ENCODE data around the gene C1orf53. TPM values are rescaled to one million over a fixed set of nuclear protein-coding genes. Genes with fewer than 3 reads are reported as not detected.

C1orf53 gene
- total RNA-seq, 6 donors from 2014 or later: 2.5 to 9.9 (median 7.2) TPM; not detected in 2

DNA sequence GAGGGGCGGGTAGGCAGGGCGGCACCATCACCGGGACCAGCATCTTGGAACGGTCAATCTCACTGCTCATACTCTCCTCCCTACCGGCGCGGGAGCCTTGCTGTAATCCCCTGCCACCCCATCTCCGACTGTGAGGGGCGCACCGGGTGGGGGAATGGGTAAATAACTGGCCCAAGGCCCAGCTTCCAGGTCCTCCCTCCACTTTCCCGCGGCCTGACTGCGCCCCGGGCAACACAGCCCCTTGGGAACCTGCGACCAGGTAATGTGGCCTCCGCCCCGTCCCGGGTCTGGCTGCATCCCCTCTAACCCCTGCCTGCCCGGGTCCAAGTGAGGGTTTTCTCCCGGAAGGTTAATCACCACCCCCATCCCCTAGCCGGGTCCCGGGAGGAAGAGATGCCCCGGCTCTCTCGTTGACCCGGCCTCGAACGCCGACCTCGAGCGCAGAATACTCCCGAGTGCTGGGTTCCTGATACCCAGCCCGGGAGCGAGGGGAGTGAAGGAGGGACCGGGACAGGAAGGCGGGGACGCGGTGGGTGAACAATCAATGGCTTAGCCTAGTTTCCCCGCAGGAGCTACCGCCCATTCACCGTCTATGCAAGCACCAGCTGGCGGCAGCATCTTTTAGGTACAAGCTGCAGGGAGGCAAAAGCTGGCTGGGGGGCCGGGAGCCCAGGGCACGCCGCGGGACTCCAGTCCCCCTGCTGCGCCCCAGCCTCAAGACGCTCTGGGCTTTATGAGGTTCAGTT, 8.9 kb downstream of the C1orf53 start:
- peak in 1 of 2 donors; percentile 71 for DNase-seq
- no peaks in the 10 kb centered on the region for H3K9me3 ChIP-seq
- peak overlapping the region in 3 of 4 donors; percentile 17 to 27 (median 24) for H3K4me3 ChIP-seq
- H3K27ac ChIP-seq: no peak overlapping the region
- H3K4me1 ChIP-seq: peaks cover 38 to 59% (median 43%) of the 10 kb centered on the region in 4 donors
- no peak for TF ChIP-seq POLR2AphosphoS5 (IDR thresholded peaks at IDR 0.05)
- TF ChIP-seq, protein P1, sequence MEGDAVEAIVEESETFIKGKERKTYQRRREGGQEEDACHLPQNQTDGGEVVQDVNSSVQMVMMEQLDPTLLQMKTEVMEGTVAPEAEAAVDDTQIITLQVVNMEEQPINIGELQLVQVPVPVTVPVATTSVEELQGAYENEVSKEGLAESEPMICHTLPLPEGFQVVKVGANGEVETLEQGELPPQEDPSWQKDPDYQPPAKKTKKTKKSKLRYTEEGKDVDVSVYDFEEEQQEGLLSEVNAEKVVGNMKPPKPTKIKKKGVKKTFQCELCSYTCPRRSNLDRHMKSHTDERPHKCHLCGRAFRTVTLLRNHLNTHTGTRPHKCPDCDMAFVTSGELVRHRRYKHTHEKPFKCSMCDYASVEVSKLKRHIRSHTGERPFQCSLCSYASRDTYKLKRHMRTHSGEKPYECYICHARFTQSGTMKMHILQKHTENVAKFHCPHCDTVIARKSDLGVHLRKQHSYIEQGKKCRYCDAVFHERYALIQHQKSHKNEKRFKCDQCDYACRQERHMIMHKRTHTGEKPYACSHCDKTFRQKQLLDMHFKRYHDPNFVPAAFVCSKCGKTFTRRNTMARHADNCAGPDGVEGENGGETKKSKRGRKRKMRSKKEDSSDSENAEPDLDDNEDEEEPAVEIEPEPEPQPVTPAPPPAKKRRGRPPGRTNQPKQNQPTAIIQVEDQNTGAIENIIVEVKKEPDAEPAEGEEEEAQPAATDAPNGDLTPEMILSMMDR (IDR thresholded peaks at IDR 0.05): no peak
- no peaks in the 10 kb centered on the region for H3K36me3 ChIP-seq
- 3% methylated on average over 17 to 32 of the region's 47 CpGs for WGBS, 2 donors
- peaks cover 2 to 65% (median 53%) of the 10 kb centered on the region in 4 donors for H3K27me3 ChIP-seq
- peak in 1 of 2 donors; percentile 16 for ATAC-seq (ENCODE audit: low FRiP score in 2 of 2)

DNA sequence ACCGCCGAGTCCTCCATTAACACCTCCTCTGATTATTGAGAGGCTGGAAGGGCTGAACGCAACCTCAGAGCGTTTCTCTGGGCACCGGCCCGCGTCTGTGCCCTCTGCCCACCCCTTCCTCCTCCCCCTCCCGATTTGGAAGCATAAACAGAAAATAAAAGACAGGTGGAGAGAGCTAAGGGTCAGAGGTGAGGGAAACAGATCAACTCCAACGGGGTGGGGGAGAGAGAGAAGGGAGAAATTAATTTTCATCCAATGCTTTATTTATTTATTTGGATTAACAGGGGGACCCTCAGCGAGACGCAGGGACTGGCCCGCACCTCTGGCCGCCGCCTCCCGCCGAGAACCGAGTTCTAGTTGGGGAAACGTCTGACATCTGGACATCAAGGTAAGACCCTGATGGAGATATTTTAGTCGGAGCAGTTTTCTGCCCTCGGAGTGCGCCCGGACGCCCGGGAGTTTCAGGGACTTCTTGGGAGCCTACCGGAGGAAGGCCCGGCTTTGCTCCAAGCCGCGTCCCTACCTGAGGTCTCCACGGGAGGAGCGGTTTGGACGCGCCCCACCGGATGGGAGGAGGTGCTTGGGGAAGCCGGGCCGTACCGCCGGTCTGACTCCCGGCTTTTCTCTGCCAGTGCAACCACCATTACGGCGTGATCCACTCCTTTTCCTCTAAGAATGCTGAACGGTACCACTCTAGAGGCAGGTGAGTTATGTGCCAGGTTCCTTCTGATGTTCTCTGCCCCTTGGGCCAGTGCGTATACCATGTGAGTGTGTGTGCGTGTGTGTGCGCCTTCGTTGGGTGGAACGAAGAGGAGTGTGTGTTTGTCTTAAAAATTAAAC, 9.6 kb downstream of the C1orf53 start:
- Histone ChIP-seq H3K27me3 (peaks cover 2 to 73% (median 61%) of the 10 kb centered on the region in 4 donors), H3K4me1 (peaks cover 44 to 67% (median 49%) of the 10 kb centered on the region in 4 donors), H3K27ac (no peak overlapping the region), H3K4me3 (peak overlapping the region in 3 of 4 donors; percentile 17 to 27 (median 24)), H3K9me3 (no peaks in the 10 kb centered on the region), H3K36me3 (no peaks in the 10 kb centered on the region)
- DNase-seq (peak in 1 of 2 donors; percentile 79), ATAC-seq (ENCODE audit: low FRiP score in 2 of 2) (peak in 1 of 2 donors; percentile 28)
- WGBS, 2 donors: 2 to 3% methylated on average over 33 to 45 of the region's 46 CpGs
- TF ChIP-seq POLR2A (IDR thresholded peaks at IDR 0.05) (no peak), EP300 (IDR thresholded peaks at IDR 0.05) (no peak), POLR2AphosphoS5 (IDR thresholded peaks at IDR 0.05) (no peak)
- TF ChIP-seq, protein P1 (IDR thresholded peaks at IDR 0.05): no peak

DNA sequence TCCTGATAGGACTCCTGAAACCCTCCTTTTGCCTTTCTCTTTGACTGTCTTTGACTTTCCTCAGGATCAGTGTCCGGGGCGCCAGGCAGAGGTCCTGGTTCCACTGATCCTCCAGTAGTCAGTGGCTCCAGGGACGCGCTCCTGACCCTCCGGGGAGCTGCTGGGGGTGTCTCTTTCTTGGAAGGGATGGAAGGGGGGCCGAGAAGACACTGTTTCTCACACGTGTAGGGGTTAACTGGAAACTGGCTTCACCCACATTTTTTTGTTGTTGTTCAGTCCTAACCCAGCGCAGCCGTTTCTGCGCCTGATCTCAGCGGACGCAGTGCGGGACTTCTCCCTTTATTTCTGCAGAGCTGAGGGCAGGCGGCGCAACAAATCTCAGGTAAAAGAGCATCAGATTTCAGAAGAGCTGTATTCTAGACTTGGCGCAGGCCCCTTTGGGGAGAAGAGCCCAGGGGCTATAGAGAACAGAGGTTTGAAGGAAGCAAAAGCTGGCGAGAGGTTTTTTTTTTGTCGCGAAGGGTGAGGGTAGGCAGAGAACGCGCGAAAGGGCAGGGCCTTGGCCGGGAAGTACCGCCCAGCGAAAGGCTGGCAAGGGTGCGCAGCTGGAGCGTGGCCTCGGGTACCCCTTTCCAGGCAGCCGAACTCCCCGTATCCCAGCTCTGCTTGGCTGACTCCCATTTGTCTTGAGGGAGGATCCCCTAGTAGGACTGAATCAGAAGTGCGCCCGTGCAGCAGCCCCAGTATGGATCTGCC, 10.5 kb downstream of the C1orf53 start:
- ATAC-seq (ENCODE audit: low FRiP score in 2 of 2) (no peak), DNase-seq (no peak)
- no peak overlapping the region for H3K27ac ChIP-seq
- 6 to 7% methylated on average over 24 to 32 of the region's 32 CpGs for WGBS, 2 donors
- no peaks in the 10 kb centered on the region for H3K36me3 ChIP-seq
- TF ChIP-seq, protein P1 (IDR thresholded peaks at IDR 0.05): no peak
- TF ChIP-seq POLR2AphosphoS5 (IDR thresholded peaks at IDR 0.05) (no peak), EP300 (IDR thresholded peaks at IDR 0.05) (no peak), POLR2A (IDR thresholded peaks at IDR 0.05) (no peak)
- no peaks in the 10 kb centered on the region for H3K9me3 ChIP-seq
- peaks cover 53 to 75% (median 58%) of the 10 kb centered on the region in 4 donors for H3K4me1 ChIP-seq
- H3K27me3 ChIP-seq: peaks cover 0 to 81% (median 69%) of the 10 kb centered on the region in 4 donors
- peak overlapping the region in 3 of 4 donors; percentile 17 to 27 (median 24) for H3K4me3 ChIP-seq

DNA sequence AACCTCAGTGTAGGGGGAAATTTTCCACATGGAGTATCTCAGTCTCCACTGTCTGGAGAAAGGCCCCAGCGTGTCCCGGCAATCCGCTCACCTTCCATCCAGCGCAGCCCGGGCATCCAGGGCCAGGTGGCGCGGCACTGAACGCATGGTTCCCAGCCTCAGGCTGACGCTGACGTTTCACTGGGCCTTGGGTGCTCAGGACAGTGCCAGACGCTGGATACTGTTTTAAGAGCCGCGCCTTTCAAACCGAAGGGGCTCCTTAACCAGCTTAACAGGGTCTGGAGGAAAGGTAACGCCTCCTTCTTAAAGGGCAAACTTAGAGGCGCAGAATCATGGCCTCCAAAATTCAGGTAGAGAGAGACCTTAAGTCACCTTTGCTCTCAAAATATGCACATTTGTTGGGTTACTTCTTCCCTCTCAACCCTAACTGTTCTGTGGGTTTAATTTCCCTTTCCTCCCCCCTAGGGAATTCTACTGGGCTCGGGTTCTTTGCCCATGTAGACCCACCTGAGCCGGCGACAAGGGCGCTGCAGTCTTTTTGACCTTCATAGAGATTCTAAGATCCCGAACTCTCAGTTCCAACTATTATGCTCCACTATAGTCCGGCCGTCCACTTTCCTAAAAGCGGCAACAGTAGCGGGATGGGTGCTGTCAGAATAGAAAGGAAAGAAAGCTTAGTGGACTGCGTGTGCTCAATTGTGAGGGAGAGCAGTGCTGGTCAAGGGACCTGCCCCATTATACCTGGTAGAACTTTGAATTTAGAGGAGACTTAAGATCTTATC, 11.3 kb downstream of the C1orf53 start:
- Histone ChIP-seq H3K4me1 (peaks cover 60 to 83% (median 64%) of the 10 kb centered on the region in 4 donors), H3K4me3 (peak overlapping the region in 1 of 4 donors; percentile 17), H3K9me3 (no peaks in the 10 kb centered on the region), H3K27me3 (peaks cover 0 to 89% (median 71%) of the 10 kb centered on the region in 4 donors), H3K36me3 (no peaks in the 10 kb centered on the region), H3K27ac (no peak overlapping the region)
- TF ChIP-seq EP300 (IDR thresholded peaks at IDR 0.05): no peak
- no peak for TF ChIP-seq POLR2AphosphoS5 (IDR thresholded peaks at IDR 0.05)
- TF ChIP-seq POLR2A (IDR thresholded peaks at IDR 0.05): no peak
- TF ChIP-seq, protein P1 (IDR thresholded peaks at IDR 0.05): no peak
- DNase-seq (peak in 1 of 2 donors; percentile 46), ATAC-seq (ENCODE audit: low FRiP score in 2 of 2) (no peak)
- 25 to 33% methylated on average over 15 to 18 of the region's 26 CpGs for WGBS, 2 donors

Data from upper lobe of left lung (tissue), 6 donors.